PC-3 (cell line): Measurements from ENCODE around the gene RAMP1.

ENCODE experiments used
- EZH2 ChIP-seq: fragments of 300-600 bp; sonication (generic); IDR thresholded peaks from one replicate; pipeline ENCODE4 v1.6.1; 2017; ENCODE audit warnings: antibody characterized with exemption, mild to moderate bottlenecking, low read length; ENCODE audit not compliant: unreplicated experiment
- EZH2phosphoT487 ChIP-seq: fragments of 300-600 bp; sonication (generic); IDR thresholded peaks from 2 replicates; pipeline ENCODE4 v1.6.1; 2018; ENCODE audit warnings: mild to moderate bottlenecking, antibody characterized with exemption, low read length, borderline replicate concordance
- TF ChIP-seq, protein P1 (sequence below): fragments of 300-600 bp; sonication (generic); conservative IDR thresholded peaks from 2 replicates; pipeline ENCODE4 v1.5.1; 2017; ENCODE audit warnings: antibody characterized with exemption, low read depth, mild to moderate bottlenecking, low read length

DNA sequence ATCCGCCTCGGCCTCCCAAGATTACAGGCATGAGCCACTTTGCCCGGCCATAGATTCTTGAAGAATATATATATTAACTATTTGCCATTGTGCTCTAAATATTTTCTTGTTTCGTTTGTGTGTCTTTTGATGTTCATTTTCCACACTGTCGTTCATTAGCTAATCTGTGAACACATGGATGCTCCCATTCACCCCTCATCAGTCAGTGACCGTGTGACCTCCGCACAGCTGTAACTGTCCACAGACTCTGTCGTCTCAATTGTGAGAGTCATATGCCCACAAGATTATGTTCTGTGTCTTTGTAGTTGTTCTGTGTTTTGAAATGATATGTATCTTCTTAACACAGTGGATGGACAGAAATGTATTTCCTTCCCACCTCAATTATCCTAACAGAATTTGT, 29.6 kb downstream of the RAMP1 start:
- TF ChIP-seq EZH2 (no peak), EZH2phosphoT487 (no peak)
- TF ChIP-seq, protein P1, sequence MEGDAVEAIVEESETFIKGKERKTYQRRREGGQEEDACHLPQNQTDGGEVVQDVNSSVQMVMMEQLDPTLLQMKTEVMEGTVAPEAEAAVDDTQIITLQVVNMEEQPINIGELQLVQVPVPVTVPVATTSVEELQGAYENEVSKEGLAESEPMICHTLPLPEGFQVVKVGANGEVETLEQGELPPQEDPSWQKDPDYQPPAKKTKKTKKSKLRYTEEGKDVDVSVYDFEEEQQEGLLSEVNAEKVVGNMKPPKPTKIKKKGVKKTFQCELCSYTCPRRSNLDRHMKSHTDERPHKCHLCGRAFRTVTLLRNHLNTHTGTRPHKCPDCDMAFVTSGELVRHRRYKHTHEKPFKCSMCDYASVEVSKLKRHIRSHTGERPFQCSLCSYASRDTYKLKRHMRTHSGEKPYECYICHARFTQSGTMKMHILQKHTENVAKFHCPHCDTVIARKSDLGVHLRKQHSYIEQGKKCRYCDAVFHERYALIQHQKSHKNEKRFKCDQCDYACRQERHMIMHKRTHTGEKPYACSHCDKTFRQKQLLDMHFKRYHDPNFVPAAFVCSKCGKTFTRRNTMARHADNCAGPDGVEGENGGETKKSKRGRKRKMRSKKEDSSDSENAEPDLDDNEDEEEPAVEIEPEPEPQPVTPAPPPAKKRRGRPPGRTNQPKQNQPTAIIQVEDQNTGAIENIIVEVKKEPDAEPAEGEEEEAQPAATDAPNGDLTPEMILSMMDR: no peak
